ENCODE measurements around the gene MAPK4.

Gene MAPK4

GRCh38 chr18:50622320-50622719, 62.4 kb downstream of the MAPK4 start:
- no peak for DNase-seq (ENCODE audit: low spot score)
- in situ Hi-C loops (cut with MboI; ENCODE audit: low pct_unique_long_range_greater_than_20kb, low sequenced_read_pairs, unreplicated experiment): no loop called here
- no peak for TF ChIP-seq CTCF (IDR thresholded peaks at IDR 0.05; ENCODE audit: extremely low read depth, insufficient read depth, missing control alignments)

- no peak for TF ChIP-seq CTCF (IDR thresholded peaks at IDR 0.05; ENCODE audit: extremely low read depth, insufficient read depth, missing control alignments)
- in situ Hi-C loops (cut with MboI; ENCODE audit: low pct_unique_long_range_greater_than_20kb, low sequenced_read_pairs, unreplicated experiment): no loop called here
- DNase-seq (ENCODE audit: low spot score): no peak
These were observed 63.0 kb downstream of the MAPK4 start for GRCh38 chr18:50622865-50623393.

GRCh38 chr18:50623694-50624352, 63.9 kb downstream of the MAPK4 start:
- in situ Hi-C loops (cut with MboI; ENCODE audit: low pct_unique_long_range_greater_than_20kb, low sequenced_read_pairs, unreplicated experiment): no loop called here
- no peak for DNase-seq (ENCODE audit: low spot score)
- no peak for TF ChIP-seq CTCF (IDR thresholded peaks at IDR 0.05; ENCODE audit: extremely low read depth, insufficient read depth, missing control alignments)

- TF ChIP-seq CTCF (IDR thresholded peaks at IDR 0.05; ENCODE audit: extremely low read depth, insufficient read depth, missing control alignments): no peak
- no peak for DNase-seq (ENCODE audit: low spot score)
- in situ Hi-C loops (cut with MboI; ENCODE audit: low pct_unique_long_range_greater_than_20kb, low sequenced_read_pairs, unreplicated experiment): no loop called here
These were observed 65.1 kb downstream of the MAPK4 start for GRCh38 chr18:50624981-50625380.

- TF ChIP-seq CTCF (IDR thresholded peaks at IDR 0.05; ENCODE audit: extremely low read depth, insufficient read depth, missing control alignments): no peak
- DNase-seq (ENCODE audit: low spot score): no peak
- in situ Hi-C loops (cut with MboI; ENCODE audit: low pct_unique_long_range_greater_than_20kb, low sequenced_read_pairs, unreplicated experiment): no loop called here
These were observed 66.4 kb downstream of the MAPK4 start for GRCh38 chr18:50626317-50626716.

- DNase-seq (ENCODE audit: low spot score): no peak
- in situ Hi-C loops (cut with MboI; ENCODE audit: low pct_unique_long_range_greater_than_20kb, low sequenced_read_pairs, unreplicated experiment): no loop called here
- TF ChIP-seq CTCF (IDR thresholded peaks at IDR 0.05; ENCODE audit: extremely low read depth, insufficient read depth, missing control alignments): no peak
These were observed 68.0 kb downstream of the MAPK4 start for GRCh38 chr18:50627594-50628532.

Data from GM13977 (cell line).